Measurements from ENCODE around the gene DNAH5. TPM values are rescaled to one million over a fixed set of nuclear protein-coding genes. Genes with fewer than 3 reads are reported as not detected.

DNAH5 gene
- polyA plus RNA-seq, 3 donors from 2014 or later: not detected

GRCh38 chr5:13649656-13650055 is 294.8 kb downstream of the DNAH5 start:
- Mint-ChIP-seq H3K27ac (no peak overlapping the region), H3K4me1 (no peaks in the 10 kb centered on the region), H3K27me3 (ENCODE audit: low read depth in 3 of 3) (peaks cover 0 to 2% (median under 1%) of the 10 kb centered on the region in 3 donors), H3K9me3 (peaks cover 4 to 18% (median 7%) of the 10 kb centered on the region in 6 donors), H3K36me3 (no peaks in the 10 kb centered on the region), H3K4me3 (no peak overlapping the region)
- DNase-seq: no peak

DNA sequence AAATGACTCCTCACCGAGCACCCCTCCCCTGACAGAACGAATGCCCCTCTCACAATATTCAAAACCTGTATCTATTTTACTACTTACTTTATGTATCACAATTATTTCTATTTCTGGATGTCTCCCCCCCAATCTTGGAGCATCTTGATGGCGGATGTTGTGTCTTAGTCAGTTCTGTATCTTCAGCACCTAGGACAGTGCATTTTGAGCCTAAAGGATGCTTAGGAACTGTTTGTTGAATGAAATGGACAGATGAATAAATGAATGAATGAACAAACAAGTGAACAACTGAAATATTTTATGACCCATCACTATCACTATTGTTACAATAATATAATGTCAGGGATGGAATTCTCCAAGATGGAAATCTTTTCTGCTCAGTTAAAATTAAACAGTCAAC is 295.7 kb downstream of the DNAH5 start:
- Mint-ChIP-seq H3K27ac (no peak overlapping the region), H3K27me3 (ENCODE audit: low read depth in 3 of 3) (peaks cover 0 to 2% (median 0%) of the 10 kb centered on the region in 3 donors), H3K4me3 (no peak overlapping the region), H3K4me1 (no peaks in the 10 kb centered on the region), H3K9me3 (peaks cover 4 to 16% (median 6%) of the 10 kb centered on the region in 6 donors), H3K36me3 (no peaks in the 10 kb centered on the region)
- DNase-seq: no peak

GRCh38 chr5:13643734-13644133 is 300.8 kb downstream of the DNAH5 start:
- H3K9me3 Mint-ChIP-seq: peaks cover 0 to 13% (median 2%) of the 10 kb centered on the region in 6 donors
- no peak overlapping the region for H3K27ac Mint-ChIP-seq
- H3K27me3 Mint-ChIP-seq (ENCODE audit: low read depth in 3 of 3): peaks cover 0 to 2% (median 2%) of the 10 kb centered on the region in 3 donors
- H3K36me3 Mint-ChIP-seq: no peaks in the 10 kb centered on the region
- H3K4me1 Mint-ChIP-seq: no peaks in the 10 kb centered on the region
- no peak for DNase-seq
- no peak overlapping the region for H3K4me3 Mint-ChIP-seq

DNA sequence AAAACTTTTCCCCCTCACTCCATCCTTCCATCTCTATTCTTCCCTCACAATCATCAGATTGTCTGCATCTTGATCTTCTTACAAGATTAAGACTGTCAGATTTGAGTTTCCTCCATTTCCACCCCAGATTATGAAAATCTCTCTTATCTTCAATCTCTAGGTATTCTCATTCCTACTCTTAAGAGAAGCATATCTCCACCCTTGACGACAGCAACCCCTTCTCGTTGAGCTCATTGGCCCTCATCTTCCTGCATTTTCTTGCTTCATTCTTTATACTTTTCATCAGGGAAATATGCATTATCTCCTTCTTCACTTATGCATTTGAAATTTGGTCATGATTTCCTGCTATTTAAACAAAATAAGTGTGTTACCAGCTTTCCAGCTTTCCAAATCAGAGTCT is 301.3 kb downstream of the DNAH5 start:
- Mint-ChIP-seq H3K36me3 (no peaks in the 10 kb centered on the region), H3K4me3 (no peak overlapping the region), H3K27me3 (ENCODE audit: low read depth in 3 of 3) (peaks cover 0 to 2% (median 2%) of the 10 kb centered on the region in 3 donors), H3K9me3 (peaks cover 0 to 11% (median 2%) of the 10 kb centered on the region in 6 donors), H3K4me1 (no peaks in the 10 kb centered on the region), H3K27ac (no peak overlapping the region)
- DNase-seq: no peak

Other genes with a start within 250 kb of the DNAH5 start
- gene TRIO, start 198.7 kb upstream of the DNAH5 start, polyA plus RNA-seq: 1 to 10 TPM in 2 of 3 donors, under 1 TPM in 1; 0.70 to 2.3 (median 1.2) TPM

Data from immature natural killer cell (primary cell).